Endothelial cell of umbilical vein (primary cell): ENCODE measurements around the gene DNAH11. TPM values are rescaled to one million over a fixed set of nuclear protein-coding genes. Genes with fewer than 3 reads are reported as not detected.

Experiments used
- BruUV-seq: library from RNA; stranded (reverse); fragments of 400-500 nt; replicated peaks from 2 replicates; lab custom pipeline; 2021; lab: Mats Ljungman, UMichigan
- CTCF ChIA-PET: fragments of 300-600, 350-600 bp; sonication (Branson Sonifier 250); formaldehyde crosslinking; loops from one replicate; lab custom pipeline; 2021; ENCODE audit warnings: antibody characterized with exemption, inconsistent platforms; lab: Charles Lee
- POLR2A ChIA-PET: fragments of 300-600, 350-600 bp; sonication (Branson Sonifier 250); formaldehyde crosslinking; loops from one replicate; lab custom pipeline; 2021; ENCODE audit warnings: antibody characterized with exemption, inconsistent platforms; lab: Charles Lee
- DNase-seq: peaks from one replicate; pipeline ENCODE4 v3.0.0-alpha.2; 2011; ENCODE audit warnings: low read depth, low spot score
- FAIRE-seq: peaks from 2 replicates; lab custom pipeline; 2011; peaks lifted over from hg19 to GRCh38; lab: Jason Lieb, UNC
- H2AFZ ChIP-seq: 2 replicates; pipeline ENCODE4 v1.6.0; 2012; ENCODE audit warnings: low read depth, low read length, control low read depth, inconsistent platforms
- H3K27ac ChIP-seq: 2 replicates; pipeline ENCODE4 v1.5.1; 2011; ENCODE audit warnings: low read depth, mild to moderate bottlenecking, control low read depth, low read length, moderate library complexity; ENCODE audit not compliant: insufficient read depth
- H3K27me3 ChIP-seq, 2 experiments: 2 replicates each; pipeline versions ENCODE4 v1.6.0 to v1.6.1; 2011; ENCODE audit warnings: low read length in 2 of 2, mixed read lengths in 1 of 2; ENCODE audit not compliant: control insufficient read depth in 2 of 2, insufficient read depth in 2 of 2
- H3K36me3 ChIP-seq, 2 experiments: 2 replicates in 1 of 2; 3 replicates in 1 of 2; pipeline ENCODE4 v1.5.1; 2011; ENCODE audit warnings: low read length in 2 of 2, mild to moderate bottlenecking in 1 of 2, moderate library complexity in 1 of 2; ENCODE audit not compliant: control insufficient read depth in 2 of 2, insufficient read depth in 2 of 2; ENCODE audit errors: extremely low read depth in 1 of 2
- H3K4me1 ChIP-seq: 3 replicates; pipeline ENCODE4 v1.5.1; 2011; ENCODE audit warnings: mild to moderate bottlenecking, low read length; ENCODE audit not compliant: control insufficient read depth, insufficient read depth; ENCODE audit errors: extremely low read depth
- H3K4me2 ChIP-seq: 2 replicates; pipeline ENCODE4 v1.6.1; 2011; ENCODE audit warnings: low read length, control low read depth, mixed read lengths; ENCODE audit not compliant: insufficient read depth
- H3K4me3 ChIP-seq, 3 experiments: fragments of 200-600 bp in 1 of 3; sonication (generic), shearing (Covaris generic) in 1 of 3; replicated peaks in 1 of 3; 2 replicates each; pipeline ENCODE4 v1.5.1; 2011 to 2016; ENCODE audit warnings: control low read depth in 3 of 3, low read length in 3 of 3, mild to moderate bottlenecking in 2 of 3, inconsistent platforms in 1 of 3, low read depth in 1 of 3, moderate library complexity in 1 of 3; ENCODE audit not compliant: insufficient read depth in 1 of 3
- H3K79me2 ChIP-seq: 2 replicates; pipeline ENCODE4 v1.6.0; 2012; ENCODE audit warnings: low read length, inconsistent platforms; ENCODE audit not compliant: control insufficient read depth, insufficient read depth
- H3K9ac ChIP-seq: replicated peaks from 2 replicates; pipeline ENCODE3; 2011; ENCODE audit warnings: low read length, control low read depth; ENCODE audit not compliant: insufficient read depth; ENCODE audit errors: extremely low read depth
- H3K9me1 ChIP-seq: replicated peaks from 3 replicates; pipeline ENCODE4 v1.6.0; 2011; ENCODE audit warnings: mild to moderate bottlenecking, low read length; ENCODE audit not compliant: control insufficient read depth, insufficient read depth; ENCODE audit errors: extremely low read depth
- H3K9me3 ChIP-seq: replicated peaks from 2 replicates; pipeline ENCODE4 v1.5.1; 2012; ENCODE audit warnings: low read length, inconsistent platforms; ENCODE audit not compliant: control insufficient read depth, insufficient read depth
- H4K20me1 ChIP-seq: replicated peaks from 2 replicates; pipeline ENCODE3; 2011; ENCODE audit warnings: mild to moderate bottlenecking, low read length; ENCODE audit not compliant: control insufficient read depth, insufficient read depth; ENCODE audit errors: extremely low read depth
- EZH2 ChIP-seq: IDR thresholded peaks from 2 replicates; pipeline ENCODE4 v1.6.1; 2012; ENCODE audit warnings: borderline replicate concordance, low read depth, mild to moderate bottlenecking, moderate library complexity, low read length, inconsistent platforms; ENCODE audit not compliant: severe bottlenecking
- FOS ChIP-seq: IDR thresholded peaks from 2 replicates; pipeline ENCODE4 v1.6.1; 2011; ENCODE audit warnings: mild to moderate bottlenecking, low read length, moderate library complexity, borderline replicate concordance; ENCODE audit not compliant: insufficient read depth
- GATA2 ChIP-seq: IDR thresholded peaks from 2 replicates; pipeline ENCODE4 v1.7.0; 2011; ENCODE audit warnings: low read depth, mild to moderate bottlenecking, moderate library complexity, mixed read lengths, low read length; ENCODE audit not compliant: insufficient read length, insufficient read depth
- JUN ChIP-seq: IDR thresholded peaks from 2 replicates; pipeline ENCODE4 v1.6.1; 2011; ENCODE audit warnings: borderline replicate concordance, low read depth; ENCODE audit not compliant: insufficient read length, insufficient read depth
- MYC ChIP-seq: IDR thresholded peaks from one replicate; pipeline ENCODE4 v1.6.1; 2011; ENCODE audit warnings: mild to moderate bottlenecking, low read depth, low read length
- POLR2A ChIP-seq: IDR thresholded peaks from 2 replicates; pipeline ENCODE4 v1.6.1; 2012; ENCODE audit warnings: low read depth, mild to moderate bottlenecking, control low read depth, low read length
- POLR2AphosphoS5 ChIP-seq: IDR thresholded peaks from 2 replicates; pipeline ENCODE4 v1.6.1; 2012; ENCODE audit warnings: low read depth, mild to moderate bottlenecking, control low read depth, low read length, moderate library complexity; ENCODE audit not compliant: insufficient read depth
- dilution Hi-C: fragments of 300-500 bp; cut with MboI; formaldehyde crosslinking; loops from one replicate; pipeline ENCODE4 v1.15.0; 2019; ENCODE audit warnings: low sequenced_read_pairs; ENCODE audit not compliant: extremely low pct_ligation_motif_present
- intact Hi-C: fragments of 100-400 bp; cut with micrococcal nuclease; formaldehyde crosslinking; loops from one replicate; pipeline ENCODE4 v1.10.0; 2022
- polyA plus RNA-seq, 4 experiments: library from polyadenylated mRNA; depleted of rRNA in 3 of 4; stranded (reverse) in 3 of 4; unstranded in 1 of 4; fragments of >200 nt; gene quantifications; 2 replicates each; pipeline versions ENCODE4 v1.2.1 to v1.2.3, GENCODE V29; 2011 to 2012; ENCODE audit warnings: missing spikeins in 1 of 4
- total RNA-seq: library from RNA; stranded (reverse); gene quantifications from 2 replicates; pipeline ENCODE4 v1.2.3, GENCODE V29; 2021
- TF ChIP-seq, protein P1 (sequence below): IDR thresholded peaks from 2 replicates; pipeline ENCODE4 v1.6.1; 2011; ENCODE audit not compliant: insufficient read depth, insufficient read length
- TF ChIP-seq, protein P2 (sequence below), 2 donors: IDR thresholded peaks; 1 replicate in 1 of 2; 2 replicates in 1 of 2; pipeline ENCODE4 v1.5.1; 2011; ENCODE audit warnings: low read length in 2 of 2, mild to moderate bottlenecking in 2 of 2, moderate library complexity in 2 of 2, control low read depth in 1 of 2, inconsistent platforms in 1 of 2, low read depth in 1 of 2; ENCODE audit not compliant: insufficient read depth in 1 of 2; ENCODE audit errors: extremely low read depth in 1 of 2

The DNAH11 gene
- total and polyA plus RNA-seq, 2 donors (not counting 3 experiments of a cell fraction or from before 2014, with no cell fraction given) = 0.69 to 0.91 TPM

DNA sequence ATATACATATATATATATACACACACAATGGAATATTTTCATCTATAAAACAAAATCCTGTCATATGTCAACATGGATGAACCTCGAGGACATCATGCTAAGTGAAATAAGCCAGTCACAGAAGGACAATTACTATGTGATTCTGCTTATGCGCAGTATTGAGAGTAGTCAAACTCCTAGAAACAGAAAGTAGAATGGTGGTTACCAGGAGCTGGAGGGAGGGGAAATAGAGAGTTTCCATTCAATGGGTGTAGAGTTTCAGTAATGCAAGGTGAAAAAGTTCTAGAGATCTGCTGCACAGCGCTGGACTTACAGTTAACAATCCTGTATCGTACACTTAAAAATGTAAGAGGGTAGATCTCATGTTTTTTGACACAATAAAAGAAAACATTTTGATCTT, 221.0 kb downstream of the DNAH11 start:
- intact Hi-C loops (no loop called here), dilution Hi-C loops (no loop called here)
- FAIRE-seq (no peak), DNase-seq (no peak)
- Histone ChIP-seq H3K79me2 (no peaks in the 10 kb centered on the region), H3K4me2 (no peak overlapping the region), H4K20me1 (no peaks in the 10 kb centered on the region), H3K9me1 (no peaks in the 10 kb centered on the region), H3K27me3 (peaks cover 8 to 11% of the 10 kb centered on the region in 2 experiments), H3K36me3 (no peaks in the 10 kb centered on the region), H3K9ac (no peak overlapping the region), H3K4me3 (no peak overlapping the region), H2AFZ (no peak overlapping the region), H3K9me3 (no peaks in the 10 kb centered on the region), H3K27ac (no peak overlapping the region), H3K4me1 (no peaks in the 10 kb centered on the region)
- TF ChIP-seq FOS (no peak), POLR2AphosphoS5 (no peak)
- ChIA-PET POLR2A (no interaction called here), CTCF (interaction anchor here (1.5 kb wide), 1 partner anchor 509 kb away, joined by 5 read pairs; no protein-coding TSS in a partner anchor)
- no TSS peak for BruUV-seq

DNA sequence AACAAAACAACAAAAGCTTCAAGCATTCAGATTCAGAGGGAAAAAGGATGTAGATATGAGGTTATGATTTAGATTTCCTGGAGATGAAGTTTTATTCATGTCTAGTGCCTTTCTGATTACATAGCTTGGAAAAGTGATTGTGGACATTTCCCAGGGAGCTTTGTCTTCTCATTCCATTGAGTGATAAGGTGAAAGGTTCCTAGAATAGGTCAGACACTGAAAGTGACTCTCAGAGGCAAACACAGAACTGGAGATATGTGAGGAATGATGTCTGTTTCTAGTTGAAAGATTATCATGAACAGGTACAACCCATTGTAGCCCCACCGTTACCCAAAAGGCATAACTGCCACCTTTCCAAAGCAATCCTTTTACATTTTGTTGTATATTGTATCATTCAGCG, 223.4 kb downstream of the DNAH11 start:
- DNase-seq = no peak
- no TSS peak for BruUV-seq

More for the DNA sequence above, 223.4 kb downstream of the DNAH11 start:
- Histone ChIP-seq H3K27ac (no peak overlapping the region), H3K4me2 (no peak overlapping the region), H2AFZ (no peak overlapping the region), H4K20me1 (no peaks in the 10 kb centered on the region), H3K9me1 (no peaks in the 10 kb centered on the region), H3K27me3 (peaks cover 8 to 9% of the 10 kb centered on the region in 2 experiments), H3K9me3 (no peaks in the 10 kb centered on the region), H3K79me2 (no peaks in the 10 kb centered on the region), H3K4me3 (no peak overlapping the region), H3K36me3 (no peaks in the 10 kb centered on the region), H3K9ac (no peak overlapping the region), H3K4me1 (no peaks in the 10 kb centered on the region)
- TF ChIP-seq JUN (no peak), MYC (no peak), EZH2 (no peak), POLR2AphosphoS5 (no peak), FOS (no peak), POLR2A (no peak), GATA2 (no peak)
- TF ChIP-seq, protein P1, sequence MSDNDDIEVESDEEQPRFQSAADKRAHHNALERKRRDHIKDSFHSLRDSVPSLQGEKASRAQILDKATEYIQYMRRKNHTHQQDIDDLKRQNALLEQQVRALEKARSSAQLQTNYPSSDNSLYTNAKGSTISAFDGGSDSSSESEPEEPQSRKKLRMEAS = no peak
- TF ChIP-seq, protein P2, sequence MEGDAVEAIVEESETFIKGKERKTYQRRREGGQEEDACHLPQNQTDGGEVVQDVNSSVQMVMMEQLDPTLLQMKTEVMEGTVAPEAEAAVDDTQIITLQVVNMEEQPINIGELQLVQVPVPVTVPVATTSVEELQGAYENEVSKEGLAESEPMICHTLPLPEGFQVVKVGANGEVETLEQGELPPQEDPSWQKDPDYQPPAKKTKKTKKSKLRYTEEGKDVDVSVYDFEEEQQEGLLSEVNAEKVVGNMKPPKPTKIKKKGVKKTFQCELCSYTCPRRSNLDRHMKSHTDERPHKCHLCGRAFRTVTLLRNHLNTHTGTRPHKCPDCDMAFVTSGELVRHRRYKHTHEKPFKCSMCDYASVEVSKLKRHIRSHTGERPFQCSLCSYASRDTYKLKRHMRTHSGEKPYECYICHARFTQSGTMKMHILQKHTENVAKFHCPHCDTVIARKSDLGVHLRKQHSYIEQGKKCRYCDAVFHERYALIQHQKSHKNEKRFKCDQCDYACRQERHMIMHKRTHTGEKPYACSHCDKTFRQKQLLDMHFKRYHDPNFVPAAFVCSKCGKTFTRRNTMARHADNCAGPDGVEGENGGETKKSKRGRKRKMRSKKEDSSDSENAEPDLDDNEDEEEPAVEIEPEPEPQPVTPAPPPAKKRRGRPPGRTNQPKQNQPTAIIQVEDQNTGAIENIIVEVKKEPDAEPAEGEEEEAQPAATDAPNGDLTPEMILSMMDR (IDR thresholded peaks at IDR 0.05; ENCODE audit: extremely low read depth in 1 of 2, insufficient read depth in 1 of 2, low read depth in 1 of 2, low read length in 2 of 2) = no peak
- ChIA-PET POLR2A (no interaction called here), CTCF (interaction anchor here (1.4 to 3.2 kb wide), 3 partner anchors 21 to 511 kb away, joined by 3 to 35 read pairs (median 9); no protein-coding TSS in a partner anchor)
- no peak for FAIRE-seq
- dilution Hi-C loops (no loop called here), intact Hi-C loops (loop anchor here (2.0 kb wide), 1 partner anchor 987 kb away; no protein-coding TSS in a partner anchor)
